ENCODE data around the gene B9D1. TPM values are rescaled to one million over a fixed set of nuclear protein-coding genes. Genes with fewer than 3 reads are reported as not detected.

Gene B9D1
- total RNA-seq, 1 donor from 2014 or later = 16.5 TPM

GRCh38 chr17:19361944-19362276 is 613 bp downstream of the B9D1 start:
- Mint-ChIP-seq H3K9me3 (ENCODE audit: unreplicated experiment) (no peaks in the 10 kb centered on the region), H3K36me3 (ENCODE audit: unreplicated experiment) (peaks cover 7% of the 10 kb centered on the region), H3K27me3 (ENCODE audit: unreplicated experiment) (no peaks in the 10 kb centered on the region), H3K4me1 (ENCODE audit: unreplicated experiment) (peaks cover 30% of the 10 kb centered on the region), H3K27ac (ENCODE audit: unreplicated experiment) (peak overlapping the region; percentile 14), H3K4me3 (ENCODE audit: unreplicated experiment) (peak overlapping the region; percentile 86)
- DNase-seq (ENCODE audit: extremely low spot score, unreplicated experiment) = no peak
- TF ChIP-seq CTCF (IDR thresholded peaks at IDR 0.05) = no peak

- no peak for TF ChIP-seq CTCF (IDR thresholded peaks at IDR 0.05)
- no peak for DNase-seq (ENCODE audit: extremely low spot score, unreplicated experiment)
- no peaks in the 10 kb centered on the region for H3K27me3 Mint-ChIP-seq (ENCODE audit: unreplicated experiment)
- H3K4me3 Mint-ChIP-seq (ENCODE audit: unreplicated experiment) = peak overlapping the region; percentile 65
- peaks cover 10% of the 10 kb centered on the region for H3K36me3 Mint-ChIP-seq (ENCODE audit: unreplicated experiment)
- peak overlapping the region; percentile 72 for H3K27ac Mint-ChIP-seq (ENCODE audit: unreplicated experiment)
- no peaks in the 10 kb centered on the region for H3K9me3 Mint-ChIP-seq (ENCODE audit: unreplicated experiment)
- peaks cover 30% of the 10 kb centered on the region for H3K4me1 Mint-ChIP-seq (ENCODE audit: unreplicated experiment)
Measured at GRCh38 chr17:19361326-19361725, 1.2 kb downstream of the B9D1 start.

DNA sequence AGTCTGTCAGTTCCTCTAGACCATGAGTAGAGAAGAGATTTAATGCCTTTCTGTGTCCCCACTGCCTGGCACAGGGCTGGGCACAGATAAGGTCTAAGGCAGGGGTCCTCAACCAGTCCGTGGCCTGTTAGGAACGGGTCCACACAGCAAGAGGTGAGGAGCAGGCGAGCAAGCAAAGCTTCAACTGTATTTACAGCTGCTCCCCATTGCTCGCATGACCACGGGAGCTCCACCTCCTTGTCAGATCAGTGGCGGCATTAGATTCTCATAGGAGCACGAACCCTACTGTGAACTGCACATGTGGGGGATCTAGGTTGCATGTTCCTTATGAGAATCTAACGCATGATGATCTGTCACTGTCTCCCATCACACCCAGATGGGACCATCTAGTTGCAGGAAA is 1.8 kb downstream of the B9D1 start:
- Mint-ChIP-seq H3K27ac (ENCODE audit: unreplicated experiment) (no peak overlapping the region), H3K4me3 (ENCODE audit: unreplicated experiment) (no peak overlapping the region), H3K4me1 (ENCODE audit: unreplicated experiment) (peaks cover 30% of the 10 kb centered on the region), H3K27me3 (ENCODE audit: unreplicated experiment) (no peaks in the 10 kb centered on the region), H3K36me3 (ENCODE audit: unreplicated experiment) (peaks cover 10% of the 10 kb centered on the region), H3K9me3 (ENCODE audit: unreplicated experiment) (no peaks in the 10 kb centered on the region)
- DNase-seq (ENCODE audit: extremely low spot score, unreplicated experiment) = no peak
- no peak for TF ChIP-seq CTCF (IDR thresholded peaks at IDR 0.05)

- H3K4me3 Mint-ChIP-seq (ENCODE audit: unreplicated experiment) = no peak overlapping the region
- no peaks in the 10 kb centered on the region for H3K9me3 Mint-ChIP-seq (ENCODE audit: unreplicated experiment)
- H3K27me3 Mint-ChIP-seq (ENCODE audit: unreplicated experiment) = no peaks in the 10 kb centered on the region
- peaks cover 10% of the 10 kb centered on the region for H3K36me3 Mint-ChIP-seq (ENCODE audit: unreplicated experiment)
- no peak for TF ChIP-seq CTCF (IDR thresholded peaks at IDR 0.05)
- DNase-seq (ENCODE audit: extremely low spot score, unreplicated experiment) = no peak
- no peak overlapping the region for H3K27ac Mint-ChIP-seq (ENCODE audit: unreplicated experiment)
- H3K4me1 Mint-ChIP-seq (ENCODE audit: unreplicated experiment) = peaks cover 27% of the 10 kb centered on the region
Measured at GRCh38 chr17:19359856-19360255, 2.7 kb downstream of the B9D1 start.

GRCh38 chr17:19359151-19359550 is 3.4 kb downstream of the B9D1 start:
- no peak for TF ChIP-seq CTCF (IDR thresholded peaks at IDR 0.05)
- DNase-seq (ENCODE audit: extremely low spot score, unreplicated experiment) = no peak
- Mint-ChIP-seq H3K27ac (ENCODE audit: unreplicated experiment) (no peak overlapping the region), H3K4me3 (ENCODE audit: unreplicated experiment) (no peak overlapping the region), H3K4me1 (ENCODE audit: unreplicated experiment) (peaks cover 25% of the 10 kb centered on the region), H3K9me3 (ENCODE audit: unreplicated experiment) (no peaks in the 10 kb centered on the region), H3K36me3 (ENCODE audit: unreplicated experiment) (peaks cover 10% of the 10 kb centered on the region), H3K27me3 (ENCODE audit: unreplicated experiment) (no peaks in the 10 kb centered on the region)
